Calu3 (cell line): ENCODE data around the gene CXXC1. TPM values are rescaled to one million over a fixed set of nuclear protein-coding genes. Genes with fewer than 3 reads are reported as not detected.

Experiments
- BruUV-seq: library from RNA; stranded (reverse); fragments of 400-500 nt; replicated peaks from 2 replicates; lab custom pipeline; 2021; lab: Mats Ljungman, UMichigan
- CTCF ChIA-PET: fragments of 300-600 bp; sonication (Branson Sonifier 250); formaldehyde crosslinking; loops from one replicate; lab custom pipeline; 2022; ENCODE audit warnings: antibody characterized with exemption; lab: Charles Lee
- DNase-seq: peaks from one replicate; pipeline ENCODE4 v3.0.0; 2022
- H3K27ac Mint-ChIP-seq: one replicate; pipeline ENCODE4 v1.8.0; 2022; ENCODE audit warnings: mixed read lengths; ENCODE audit not compliant: unreplicated experiment
- H3K27me3 Mint-ChIP-seq: one replicate; pipeline ENCODE4 v1.8.0; 2022; ENCODE audit warnings: mixed read lengths; ENCODE audit not compliant: unreplicated experiment
- H3K36me3 Mint-ChIP-seq: one replicate; pipeline ENCODE4 v1.8.0; 2022; ENCODE audit warnings: mild to moderate bottlenecking, moderate library complexity, mixed read lengths; ENCODE audit not compliant: insufficient read depth, unreplicated experiment
- H3K4me1 Mint-ChIP-seq: one replicate; pipeline ENCODE4 v1.8.0; 2022; ENCODE audit warnings: mild to moderate bottlenecking, low read depth, mixed read lengths; ENCODE audit not compliant: unreplicated experiment
- H3K4me3 Mint-ChIP-seq: one replicate; pipeline ENCODE4 v1.8.0; 2022; ENCODE audit warnings: mild to moderate bottlenecking, low read depth, moderate library complexity, mixed read lengths; ENCODE audit not compliant: unreplicated experiment
- H3K9me3 Mint-ChIP-seq: one replicate; pipeline ENCODE4 v1.8.0; 2022; ENCODE audit warnings: low read depth, mixed read lengths; ENCODE audit not compliant: unreplicated experiment
- intact Hi-C: fragments of 100-400 bp; cut with micrococcal nuclease; formaldehyde crosslinking; loops from one replicate; pipeline ENCODE4 v1.10.0; 2022; ENCODE audit not compliant: unreplicated experiment
- total RNA-seq: library from RNA; stranded (reverse); gene quantifications from 2 replicates; pipeline ENCODE4 v1.2.3, GENCODE V29; 2022
- TF ChIP-seq, protein P1 (sequence below): fragments of 200-600 bp; IDR thresholded peaks from one replicate; pipeline ENCODE4 v1.8.0; 2022; ENCODE audit warnings: antibody characterized with exemption; ENCODE audit not compliant: unreplicated experiment

Gene CXXC1
- total RNA-seq, 1 experiment from 2014 or later: 75.1 TPM

GRCh38 chr18:50299626-50300388 lies 12.3 kb upstream of the CXXC1 start:
- CTCF ChIA-PET: interaction anchor here (0.6 kb wide), 1 partner anchor 286 kb away, joined by 5 read pairs; no protein-coding TSS in a partner anchor
- DNase-seq: peak; percentile 64
- intact Hi-C loops: no loop called here
- H3K36me3 Mint-ChIP-seq: no peaks in the 10 kb centered on the region
- no peaks in the 10 kb centered on the region for H3K9me3 Mint-ChIP-seq
- no TSS peak for BruUV-seq
- TF ChIP-seq, protein P1, sequence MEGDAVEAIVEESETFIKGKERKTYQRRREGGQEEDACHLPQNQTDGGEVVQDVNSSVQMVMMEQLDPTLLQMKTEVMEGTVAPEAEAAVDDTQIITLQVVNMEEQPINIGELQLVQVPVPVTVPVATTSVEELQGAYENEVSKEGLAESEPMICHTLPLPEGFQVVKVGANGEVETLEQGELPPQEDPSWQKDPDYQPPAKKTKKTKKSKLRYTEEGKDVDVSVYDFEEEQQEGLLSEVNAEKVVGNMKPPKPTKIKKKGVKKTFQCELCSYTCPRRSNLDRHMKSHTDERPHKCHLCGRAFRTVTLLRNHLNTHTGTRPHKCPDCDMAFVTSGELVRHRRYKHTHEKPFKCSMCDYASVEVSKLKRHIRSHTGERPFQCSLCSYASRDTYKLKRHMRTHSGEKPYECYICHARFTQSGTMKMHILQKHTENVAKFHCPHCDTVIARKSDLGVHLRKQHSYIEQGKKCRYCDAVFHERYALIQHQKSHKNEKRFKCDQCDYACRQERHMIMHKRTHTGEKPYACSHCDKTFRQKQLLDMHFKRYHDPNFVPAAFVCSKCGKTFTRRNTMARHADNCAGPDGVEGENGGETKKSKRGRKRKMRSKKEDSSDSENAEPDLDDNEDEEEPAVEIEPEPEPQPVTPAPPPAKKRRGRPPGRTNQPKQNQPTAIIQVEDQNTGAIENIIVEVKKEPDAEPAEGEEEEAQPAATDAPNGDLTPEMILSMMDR: no peak
- peak overlapping the region; percentile 75 for H3K27ac Mint-ChIP-seq
- H3K4me3 Mint-ChIP-seq: peak overlapping the region; percentile 27
- H3K27me3 Mint-ChIP-seq: no peaks in the 10 kb centered on the region
- H3K4me1 Mint-ChIP-seq: peaks cover 12% of the 10 kb centered on the region

- Mint-ChIP-seq H3K4me1 (peaks cover 12% of the 10 kb centered on the region), H3K27ac (peak overlapping the region; percentile 75), H3K4me3 (no peak overlapping the region), H3K9me3 (no peaks in the 10 kb centered on the region), H3K27me3 (no peaks in the 10 kb centered on the region), H3K36me3 (no peaks in the 10 kb centered on the region)
- no TSS peak for BruUV-seq
- DNase-seq: no peak
- intact Hi-C loops: no loop called here
- TF ChIP-seq, protein P1: no peak
- CTCF ChIA-PET: interaction anchor here (0.6 kb wide), 2 partner anchors 243 to 285 kb away, joined by 3 to 5 read pairs; no protein-coding TSS in a partner anchor
These were observed 11.2 kb upstream of the CXXC1 start for GRCh38 chr18:50298443-50299284.

GRCh38 chr18:50297621-50298442 lies 10.3 kb upstream of the CXXC1 start:
- BruUV-seq: no TSS peak
- Mint-ChIP-seq H3K4me1 (peaks cover 12% of the 10 kb centered on the region), H3K27ac (no peak overlapping the region), H3K36me3 (no peaks in the 10 kb centered on the region), H3K9me3 (no peaks in the 10 kb centered on the region), H3K4me3 (peak overlapping the region; percentile 64), H3K27me3 (no peaks in the 10 kb centered on the region)
- intact Hi-C loops: no loop called here
- CTCF ChIA-PET: interaction anchor here (0.6 kb wide), 1 partner anchor 243 kb away, joined by 3 read pairs; no protein-coding TSS in a partner anchor
- TF ChIP-seq, protein P1: no peak
- peak; percentile 67 for DNase-seq

DNA sequence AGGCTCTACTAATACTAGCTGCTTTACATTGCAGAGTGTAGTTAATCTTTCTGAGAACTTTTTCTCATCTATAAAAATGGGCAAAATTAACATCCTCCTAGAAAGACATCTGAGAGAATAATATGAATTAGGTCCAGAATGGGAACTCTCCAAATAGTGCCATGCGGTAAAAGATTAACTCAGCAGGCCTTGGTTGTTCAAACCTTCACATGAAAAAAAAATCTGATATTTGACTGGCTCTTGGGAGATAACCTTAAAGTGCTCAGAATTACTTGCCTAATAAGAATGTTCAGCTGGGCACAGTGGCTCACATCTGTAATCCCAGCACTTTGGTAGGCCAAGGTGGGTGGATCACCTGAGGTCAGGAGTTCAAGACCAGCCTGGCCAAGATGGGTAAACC lies 5.5 kb upstream of the CXXC1 start:
- TF ChIP-seq, protein P1: no peak
- H3K9me3 Mint-ChIP-seq: no peaks in the 10 kb centered on the region
- H3K4me3 Mint-ChIP-seq: no peak overlapping the region
- no peaks in the 10 kb centered on the region for H3K4me1 Mint-ChIP-seq
- BruUV-seq: no TSS peak
- intact Hi-C loops: no loop called here
- CTCF ChIA-PET: no interaction called here
- peaks cover 3% of the 10 kb centered on the region for H3K36me3 Mint-ChIP-seq
- DNase-seq: no peak
- H3K27me3 Mint-ChIP-seq: no peaks in the 10 kb centered on the region
- no peak overlapping the region for H3K27ac Mint-ChIP-seq
